ENCODE results near the gene AHCYL1. TPM values are rescaled to one million over a fixed set of nuclear protein-coding genes. Genes with fewer than 3 reads are reported as not detected.
A peak's percentile ranks its signal among the peaks of the same experiment; 100 is the strongest.

AHCYL1 gene
- polyA plus RNA-seq, 1 donor (not counting 4 experiments of a cell fraction or from before 2014, with no cell fraction given): 64.8 TPM

DNA sequence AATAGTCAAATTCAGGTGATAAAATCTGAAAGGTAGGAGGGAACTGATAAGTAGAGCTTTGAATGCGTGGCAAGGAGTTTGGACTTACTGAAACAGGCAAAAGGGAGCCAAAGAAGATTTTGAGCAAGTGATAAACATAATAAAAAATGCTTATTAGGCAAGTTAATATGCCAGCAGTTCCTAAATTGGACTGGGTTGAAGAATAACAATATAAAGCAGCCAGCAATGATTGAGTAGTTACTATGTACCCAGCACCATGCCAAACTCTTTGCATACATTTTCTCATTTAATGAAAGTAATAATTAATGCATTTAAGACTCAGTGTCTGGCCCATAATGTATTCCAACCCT is 23.8 kb upstream of the AHCYL1 start:
- DNase-seq (ENCODE audit: low read depth, low spot score) (no peak), FAIRE-seq (no peak)
- Histone ChIP-seq H3K4me3 (ENCODE audit: control insufficient read depth in 2 of 3, extremely low read depth in 1 of 3, insufficient read depth in 2 of 3, low read depth in 1 of 3, low read length in 3 of 3) (no peak overlapping the region), H2AFZ (ENCODE audit: control insufficient read depth, low read length) (no peak overlapping the region), H3K27me3 (ENCODE audit: control insufficient read depth, extremely low read depth, insufficient read depth, low read length) (no peaks in the 10 kb centered on the region), H3K9me3 (ENCODE audit: control insufficient read depth, low read depth, low read length) (no peaks in the 10 kb centered on the region), H3K4me1 (ENCODE audit: control insufficient read depth, extremely low read depth, insufficient read depth, low read length) (peaks cover 6% of the 10 kb centered on the region), H4K20me1 (ENCODE audit: control insufficient read depth, extremely low read depth, insufficient read depth, low read length) (no peaks in the 10 kb centered on the region), H3K9me1 (ENCODE audit: control insufficient read depth, extremely low read depth, insufficient read depth, low read length) (no peaks in the 10 kb centered on the region), H3K79me2 (ENCODE audit: control insufficient read depth, insufficient read depth, low read length) (no peaks in the 10 kb centered on the region), H3K4me2 (ENCODE audit: control insufficient read depth, extremely low read depth, insufficient read depth, low read depth, low read length) (no peak overlapping the region), H3K27ac (ENCODE audit: control insufficient read depth, insufficient read depth, low read length) (no peak overlapping the region), H3K36me3 (ENCODE audit: control insufficient read depth in 2 of 2, extremely low read depth in 1 of 2, insufficient read depth in 2 of 2, low read length in 2 of 2) (no peaks in the 10 kb centered on the region), H3K9ac (ENCODE audit: control insufficient read depth, extremely low read depth, insufficient read depth, low read length) (no peak overlapping the region)
- TF ChIP-seq CTCF (optimal IDR thresholded peaks at IDR 0.05 in 1 of 3, IDR thresholded peaks at IDR 0.05 in 1 of 3, conservative IDR thresholded peaks at IDR 0.05 in 1 of 3; ENCODE audit: extremely low read depth in 1 of 3, insufficient read depth in 2 of 3, low read length in 3 of 3) (no peak), EZH2 (IDR thresholded peaks at IDR 0.05; ENCODE audit: low read length) (no peak)
- dilution Hi-C loops (cut with MboI; ENCODE audit: extremely low pct_ligation_motif_present, low sequenced_read_pairs): no loop called here

DNA sequence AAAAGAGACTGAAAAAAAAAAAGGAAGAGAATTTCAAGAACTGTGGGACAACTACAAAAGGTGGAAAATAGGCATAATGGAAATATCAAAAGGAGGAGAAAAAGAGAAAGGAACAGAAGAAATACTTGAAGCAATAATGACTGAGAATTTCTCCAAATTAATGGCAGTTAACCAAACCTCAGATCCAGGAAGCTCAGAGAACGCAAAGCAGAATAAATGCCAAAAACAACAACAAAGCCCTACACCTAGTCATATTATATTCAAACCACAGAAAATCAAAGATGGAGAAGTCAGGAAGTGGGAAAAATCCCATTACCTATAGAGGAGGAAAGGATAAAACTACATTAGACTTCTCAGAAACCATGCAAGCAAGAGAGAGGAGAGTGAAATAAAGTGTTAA is 20.7 kb upstream of the AHCYL1 start:
- TF ChIP-seq CTCF (optimal IDR thresholded peaks at IDR 0.05 in 1 of 3, IDR thresholded peaks at IDR 0.05 in 1 of 3, conservative IDR thresholded peaks at IDR 0.05 in 1 of 3; ENCODE audit: extremely low read depth in 1 of 3, insufficient read depth in 2 of 3, low read length in 3 of 3) (no peak), EZH2 (IDR thresholded peaks at IDR 0.05; ENCODE audit: low read length) (no peak)
- Histone ChIP-seq H3K79me2 (ENCODE audit: control insufficient read depth, insufficient read depth, low read length) (no peaks in the 10 kb centered on the region), H3K4me1 (ENCODE audit: control insufficient read depth, extremely low read depth, insufficient read depth, low read length) (peaks cover 6% of the 10 kb centered on the region), H3K27ac (ENCODE audit: control insufficient read depth, insufficient read depth, low read length) (no peak overlapping the region), H3K4me2 (ENCODE audit: control insufficient read depth, extremely low read depth, insufficient read depth, low read depth, low read length) (no peak overlapping the region), H3K4me3 (ENCODE audit: control insufficient read depth in 2 of 3, extremely low read depth in 1 of 3, insufficient read depth in 2 of 3, low read depth in 1 of 3, low read length in 3 of 3) (no peak overlapping the region), H4K20me1 (ENCODE audit: control insufficient read depth, extremely low read depth, insufficient read depth, low read length) (no peaks in the 10 kb centered on the region), H2AFZ (ENCODE audit: control insufficient read depth, low read length) (peak overlapping the region; percentile 47), H3K9me1 (ENCODE audit: control insufficient read depth, extremely low read depth, insufficient read depth, low read length) (no peaks in the 10 kb centered on the region), H3K9me3 (ENCODE audit: control insufficient read depth, low read depth, low read length) (no peaks in the 10 kb centered on the region), H3K36me3 (ENCODE audit: control insufficient read depth in 2 of 2, extremely low read depth in 1 of 2, insufficient read depth in 2 of 2, low read length in 2 of 2) (no peaks in the 10 kb centered on the region), H3K9ac (ENCODE audit: control insufficient read depth, extremely low read depth, insufficient read depth, low read length) (no peak overlapping the region), H3K27me3 (ENCODE audit: control insufficient read depth, extremely low read depth, insufficient read depth, low read length) (no peaks in the 10 kb centered on the region)
- no peak for FAIRE-seq
- dilution Hi-C loops (cut with MboI; ENCODE audit: extremely low pct_ligation_motif_present, low sequenced_read_pairs): no loop called here
- DNase-seq (ENCODE audit: low read depth, low spot score): no peak
